ENCODE data around the gene SNRPA. TPM values are rescaled to one million over a fixed set of nuclear protein-coding genes. Genes with fewer than 3 reads are reported as not detected.

Gene SNRPA
- total and polyA plus RNA-seq, 2 of the 13 experiments (the other 11 are each of a cell fraction or from before 2014, with no cell fraction given), result 59.6 to 162 TPM

DNA sequence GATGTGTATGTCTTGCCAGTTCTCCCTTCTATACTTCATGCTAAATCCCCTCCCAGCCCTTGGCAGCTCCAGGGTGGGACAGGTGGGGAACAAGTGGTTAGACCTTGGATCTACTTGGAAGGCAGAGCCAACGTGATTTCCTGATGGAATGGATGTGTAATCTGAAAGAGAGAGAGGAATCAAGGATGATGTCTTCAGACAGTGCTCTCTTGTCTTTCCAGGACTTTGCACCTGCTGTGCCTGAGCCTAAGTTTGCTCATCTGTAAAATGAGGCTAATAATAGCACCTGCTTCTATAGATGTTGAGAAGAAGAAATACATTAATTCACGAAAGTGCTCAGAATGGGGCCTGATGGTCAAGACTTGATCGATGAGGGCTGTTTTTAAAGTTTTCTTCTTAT is 41.0 kb downstream of the SNRPA start:
- in situ Hi-C loops (cut with HindIII; ENCODE audit: extremely low pct_ligation_motif_present, low pct_unique_long_range_greater_than_20kb) (no loop called here), intact Hi-C loops (cut with micrococcal nuclease; ENCODE audit: unreplicated experiment) (no loop called here)
- Histone ChIP-seq H3K9ac (ENCODE audit: insufficient read depth, low read depth, low read length) (no peak overlapping the region), H3K36me3 (replicated peaks in 1 of 2; ENCODE audit: control insufficient read depth in 1 of 2, insufficient read depth in 2 of 2, low read length in 2 of 2) (no peaks in the 10 kb centered on the region), H3K27me3 (ENCODE audit: control insufficient read depth in 1 of 2, insufficient read depth in 2 of 2, low read length in 2 of 2) (no peaks in the 10 kb centered on the region), H2AFZ (ENCODE audit: low read length) (no peak overlapping the region), H3K4me2 (ENCODE audit: low read depth, low read length) (peak overlapping the region; percentile 47), H3K4me1 (ENCODE audit: insufficient read depth, low read length) (peaks cover 34% of the 10 kb centered on the region), H3K79me2 (ENCODE audit: insufficient read depth, low read length) (no peaks in the 10 kb centered on the region), H3K4me3 (replicated peaks in 1 of 3; ENCODE audit: insufficient read depth in 1 of 3, low read depth in 2 of 3, low read length in 3 of 3) (no peak overlapping the region), H4K20me1 (ENCODE audit: insufficient read depth, low read length) (no peaks in the 10 kb centered on the region), H3K9me3 (ENCODE audit: low read length) (no peaks in the 10 kb centered on the region), H3K27ac (ENCODE audit: extremely low read length, insufficient read depth, low read length) (no peak overlapping the region)
- no peak for ATAC-seq
- FAIRE-seq, result no peak
- TF ChIP-seq, protein P1, sequence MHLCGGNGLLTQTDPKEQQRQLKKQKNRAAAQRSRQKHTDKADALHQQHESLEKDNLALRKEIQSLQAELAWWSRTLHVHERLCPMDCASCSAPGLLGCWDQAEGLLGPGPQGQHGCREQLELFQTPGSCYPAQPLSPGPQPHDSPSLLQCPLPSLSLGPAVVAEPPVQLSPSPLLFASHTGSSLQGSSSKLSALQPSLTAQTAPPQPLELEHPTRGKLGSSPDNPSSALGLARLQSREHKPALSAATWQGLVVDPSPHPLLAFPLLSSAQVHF (CRISPR knock-in tag; IDR thresholded peaks at IDR 0.05), result no peak
- no peak for TF ChIP-seq ZNF431 (CRISPR knock-in tag; IDR thresholded peaks at IDR 0.05; ENCODE audit: borderline replicate concordance, low read depth)
- no peak for TF ChIP-seq ZNF790 (CRISPR knock-in tag; IDR thresholded peaks at IDR 0.05; ENCODE audit: borderline replicate concordance)
- no peak for TF ChIP-seq NAIF1 (CRISPR knock-in tag; IDR thresholded peaks at IDR 0.05; ENCODE audit: borderline replicate concordance)
- TF ChIP-seq, protein P2, sequence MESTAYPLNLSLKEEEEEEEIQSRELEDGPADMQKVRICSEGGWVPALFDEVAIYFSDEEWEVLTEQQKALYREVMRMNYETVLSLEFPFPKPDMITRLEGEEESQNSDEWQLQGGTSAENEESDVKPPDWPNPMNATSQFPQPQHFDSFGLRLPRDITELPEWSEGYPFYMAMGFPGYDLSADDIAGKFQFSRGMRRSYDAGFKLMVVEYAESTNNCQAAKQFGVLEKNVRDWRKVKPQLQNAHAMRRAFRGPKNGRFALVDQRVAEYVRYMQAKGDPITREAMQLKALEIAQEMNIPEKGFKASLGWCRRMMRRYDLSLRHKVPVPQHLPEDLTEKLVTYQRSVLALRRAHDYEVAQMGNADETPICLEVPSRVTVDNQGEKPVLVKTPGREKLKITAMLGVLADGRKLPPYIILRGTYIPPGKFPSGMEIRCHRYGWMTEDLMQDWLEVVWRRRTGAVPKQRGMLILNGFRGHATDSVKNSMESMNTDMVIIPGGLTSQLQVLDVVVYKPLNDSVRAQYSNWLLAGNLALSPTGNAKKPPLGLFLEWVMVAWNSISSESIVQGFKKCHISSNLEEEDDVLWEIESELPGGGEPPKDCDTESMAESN (CRISPR knock-in tag; conservative IDR thresholded peaks at IDR 0.05), result no peak
- TF ChIP-seq, protein P3, sequence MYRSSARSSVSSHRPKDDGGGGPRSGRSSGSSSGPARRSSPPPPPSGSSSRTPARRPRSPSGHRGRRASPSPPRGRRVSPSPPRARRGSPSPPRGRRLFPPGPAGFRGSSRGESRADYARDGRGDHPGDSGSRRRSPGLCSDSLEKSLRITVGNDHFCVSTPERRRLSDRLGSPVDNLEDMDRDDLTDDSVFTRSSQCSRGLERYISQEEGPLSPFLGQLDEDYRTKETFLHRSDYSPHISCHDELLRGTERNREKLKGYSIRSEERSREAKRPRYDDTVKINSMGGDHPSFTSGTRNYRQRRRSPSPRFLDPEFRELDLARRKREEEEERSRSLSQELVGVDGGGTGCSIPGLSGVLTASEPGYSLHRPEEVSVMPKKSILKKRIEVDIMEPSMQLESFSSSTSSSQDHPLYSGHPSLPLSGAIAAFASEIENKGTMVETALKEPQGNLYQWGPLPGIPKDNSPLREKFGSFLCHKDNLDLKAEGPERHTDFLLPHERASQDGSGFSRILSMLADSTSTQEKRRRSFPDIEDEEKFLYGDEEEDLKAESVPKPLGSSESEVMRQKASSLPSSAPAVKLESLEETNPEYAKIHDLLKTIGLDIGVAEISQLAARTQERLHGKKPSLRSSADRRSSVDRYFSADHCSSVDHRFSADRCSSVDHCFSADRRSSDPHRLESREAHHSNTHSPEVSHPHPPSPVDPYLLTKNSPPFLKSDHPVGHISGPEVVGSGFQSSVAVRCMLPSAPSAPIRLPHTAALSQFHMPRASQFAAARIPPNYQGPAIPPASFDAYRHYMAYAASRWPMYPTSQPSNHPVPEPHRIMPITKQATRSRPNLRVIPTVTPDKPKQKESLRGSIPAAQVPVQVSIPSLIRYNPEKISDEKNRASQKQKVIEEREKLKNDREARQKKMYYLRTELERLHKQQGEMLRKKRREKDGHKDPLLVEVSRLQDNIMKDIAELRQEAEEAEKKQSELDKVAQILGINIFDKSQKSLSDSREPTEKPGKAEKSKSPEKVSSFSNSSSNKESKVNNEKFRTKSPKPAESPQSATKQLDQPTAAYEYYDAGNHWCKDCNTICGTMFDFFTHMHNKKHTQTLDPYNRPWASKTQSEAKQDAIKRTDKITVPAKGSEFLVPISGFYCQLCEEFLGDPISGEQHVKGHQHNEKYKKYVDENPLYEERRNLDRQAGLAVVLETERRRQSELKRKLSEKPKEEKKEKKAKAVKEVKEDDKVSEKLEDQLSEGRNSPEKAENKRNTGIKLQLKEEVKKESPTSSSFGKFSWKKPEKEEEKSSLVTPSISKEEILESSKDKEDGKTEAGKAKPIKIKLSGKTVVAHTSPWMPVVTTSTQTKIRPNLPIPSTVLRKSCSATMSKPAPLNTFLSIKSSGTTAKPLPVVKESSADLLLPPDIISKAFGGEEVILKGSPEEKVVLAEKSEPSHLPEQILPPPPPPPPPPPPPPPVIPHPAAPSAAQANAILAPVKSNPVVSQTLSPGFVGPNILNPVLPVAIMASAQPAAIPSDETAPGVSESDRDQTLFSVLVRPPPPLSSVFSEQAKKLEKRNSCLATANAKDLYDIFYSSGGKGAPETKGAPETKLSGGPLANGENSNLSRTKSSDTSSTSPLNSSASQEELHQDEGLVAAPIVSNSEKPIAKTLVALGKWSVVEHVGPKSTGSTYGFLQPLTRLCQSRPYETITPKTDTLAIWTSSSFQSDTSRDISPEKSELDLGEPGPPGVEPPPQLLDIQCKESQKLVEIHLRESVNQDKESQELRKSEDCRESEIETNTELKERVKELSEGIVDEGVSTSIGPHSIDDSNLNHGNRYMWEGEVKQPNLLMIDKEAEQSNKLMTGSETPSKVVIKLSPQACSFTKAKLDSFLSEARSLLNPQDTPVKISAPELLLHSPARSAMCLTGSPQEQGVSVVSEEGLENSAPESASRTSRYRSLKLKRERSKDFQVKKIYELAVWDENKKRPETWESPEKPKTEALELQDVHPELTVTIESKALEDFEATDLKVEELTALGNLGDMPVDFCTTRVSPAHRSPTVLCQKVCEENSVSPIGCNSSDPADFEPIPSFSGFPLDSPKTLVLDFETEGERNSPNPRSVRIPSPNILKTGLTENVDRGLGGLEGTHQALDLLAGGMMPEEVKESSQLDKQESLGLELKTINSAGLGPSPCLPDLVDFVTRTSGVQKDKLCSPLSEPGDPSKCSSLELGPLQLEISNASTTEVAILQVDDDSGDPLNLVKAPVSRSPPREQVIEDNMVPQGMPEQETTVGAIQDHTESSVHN (CRISPR knock-in tag; IDR thresholded peaks at IDR 0.05), result no peak
- TF ChIP-seq SP1 (IDR thresholded peaks at IDR 0.05), result no peak
- no peak for TF ChIP-seq SP1 (CRISPR knock-in tag; IDR thresholded peaks at IDR 0.05)
- TF ChIP-seq ZNF775 (CRISPR knock-in tag; IDR thresholded peaks at IDR 0.05; ENCODE audit: borderline replicate concordance), result no peak
- no peak for TF ChIP-seq SRF (IDR thresholded peaks at IDR 0.05; ENCODE audit: low read depth, low read length)
- TF ChIP-seq AGO1 (IDR thresholded peaks at IDR 0.05; ENCODE audit: low read depth, low read length, poor library complexity, severe bottlenecking), result no peak
- TF ChIP-seq, protein P4, sequence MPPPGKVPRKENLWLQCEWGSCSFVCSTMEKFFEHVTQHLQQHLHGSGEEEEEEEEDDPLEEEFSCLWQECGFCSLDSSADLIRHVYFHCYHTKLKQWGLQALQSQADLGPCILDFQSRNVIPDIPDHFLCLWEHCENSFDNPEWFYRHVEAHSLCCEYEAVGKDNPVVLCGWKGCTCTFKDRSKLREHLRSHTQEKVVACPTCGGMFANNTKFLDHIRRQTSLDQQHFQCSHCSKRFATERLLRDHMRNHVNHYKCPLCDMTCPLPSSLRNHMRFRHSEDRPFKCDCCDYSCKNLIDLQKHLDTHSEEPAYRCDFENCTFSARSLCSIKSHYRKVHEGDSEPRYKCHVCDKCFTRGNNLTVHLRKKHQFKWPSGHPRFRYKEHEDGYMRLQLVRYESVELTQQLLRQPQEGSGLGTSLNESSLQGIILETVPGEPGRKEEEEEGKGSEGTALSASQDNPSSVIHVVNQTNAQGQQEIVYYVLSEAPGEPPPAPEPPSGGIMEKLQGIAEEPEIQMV (CRISPR knock-in tag; IDR thresholded peaks at IDR 0.05; ENCODE audit: low read depth), result no peak
- no peak for TF ChIP-seq KAT2B (IDR thresholded peaks at IDR 0.05; ENCODE audit: borderline replicate concordance, low read depth, low read length)
- BruUV-seq (replicated peaks), result no TSS peak
- ChIA-PET CTCF (ENCODE audit: low intra/inter-chr PET ratio, low total read pairs) (no interaction called here), POLR2A (interaction anchor here (1.8 kb wide), 1 partner anchor 14 kb away, joined by 8 read pairs; the partner anchor contains the start of gene RAB4B)
- DNase-seq (ENCODE audit: low spot score), result no peak
- WGBS (ENCODE audit: low lambda C conversion rate), result 22% methylated on average over 3 of the region's 3 CpGs

Measured in HepG2 (cell line).